GM18951 (cell line): ENCODE results near the gene MPPE1.

Source experiments
- POLR2A ChIP-seq: IDR thresholded peaks from 4 replicates; pipeline ENCODE4 v1.6.1; 2011; ENCODE audit warnings: mild to moderate bottlenecking; ENCODE audit not compliant: insufficient read length, insufficient read depth; ENCODE audit errors: extremely low read depth
- in situ Hi-C: fragments of 300-500 bp; cut with MboI; formaldehyde crosslinking; loops from one replicate; pipeline ENCODE4 v1.12.0; 2022; ENCODE audit warnings: low sequenced_read_pairs, mixed read lengths, inconsistent platforms; ENCODE audit not compliant: unreplicated experiment

MPPE1 gene

GRCh38 chr18:11885278-11885947 lies 22.7 kb downstream of the MPPE1 start:
- in situ Hi-C loops = no loop called here
- no peak for TF ChIP-seq POLR2A

- in situ Hi-C loops = no loop called here
- TF ChIP-seq POLR2A = no peak
Measured at GRCh38 chr18:11884396-11885030, 23.6 kb downstream of the MPPE1 start.

GRCh38 chr18:11883153-11883552 lies 25.0 kb downstream of the MPPE1 start:
- no peak for TF ChIP-seq POLR2A
- in situ Hi-C loops = no loop called here

- in situ Hi-C loops = no loop called here
- TF ChIP-seq POLR2A = no peak
Measured at GRCh38 chr18:11882636-11883035, 25.5 kb downstream of the MPPE1 start.

GRCh38 chr18:11880586-11881304 lies 27.4 kb downstream of the MPPE1 start:
- TF ChIP-seq POLR2A = no peak
- in situ Hi-C loops = no loop called here

GRCh38 chr18:11877497-11878135 lies 30.5 kb downstream of the MPPE1 start:
- TF ChIP-seq POLR2A = no peak

GRCh38 chr18:11874676-11875075 lies 33.4 kb downstream of the MPPE1 start:
- in situ Hi-C loops = no loop called here
- no peak for TF ChIP-seq POLR2A

More at GRCh38 chr18:11877497-11878135, 30.5 kb downstream of the MPPE1 start:
- in situ Hi-C loops = no loop called here

- in situ Hi-C loops = no loop called here
- TF ChIP-seq POLR2A = no peak
Measured at GRCh38 chr18:11873670-11874340, 34.3 kb downstream of the MPPE1 start.

- in situ Hi-C loops = no loop called here
- no peak for TF ChIP-seq POLR2A
Measured at GRCh38 chr18:11872479-11873136, 35.5 kb downstream of the MPPE1 start.

GRCh38 chr18:11871501-11871900 lies 36.6 kb downstream of the MPPE1 start:
- TF ChIP-seq POLR2A = no peak
- in situ Hi-C loops = no loop called here

GRCh38 chr18:11868230-11868629 lies 39.9 kb downstream of the MPPE1 start:
- no peak for TF ChIP-seq POLR2A
- in situ Hi-C loops = no loop called here

GRCh38 chr18:11866764-11867163 lies 41.4 kb downstream of the MPPE1 start:
- in situ Hi-C loops = no loop called here
- TF ChIP-seq POLR2A = no peak
